SK-N-SH treated with all-trans-retinoic acid at 6 μM for 48 hours (cell line): ENCODE results near the gene COG1.

Experiments
- ESRRG ChIP-seq: fragments of 250-450 bp; sonication (Bioruptor Pico); IDR thresholded peaks from 2 replicates; pipeline ENCODE4 v1.6.1; 2021; ENCODE audit warnings: mild to moderate bottlenecking
- ZFP3 ChIP-seq: fragments of 250-450 bp; sonication (Bioruptor Pico); IDR thresholded peaks from 2 replicates; pipeline ENCODE4 v1.5.0; 2020; ENCODE audit warnings: mild to moderate bottlenecking, moderate library complexity
- ZNF565 ChIP-seq: fragments of 450-650 bp; formaldehyde crosslinking; conservative IDR thresholded peaks from 2 replicates; pipeline ENCODE4 v1.5.0; 2020; ENCODE audit warnings: low read depth, mild to moderate bottlenecking, moderate library complexity

- TF ChIP-seq ZFP3 (CRISPR knock-in tag) (no peak), ZNF565 (no peak), ESRRG (CRISPR knock-in tag) (no peak)
These were observed 35.3 kb upstream of the COG1 start for GRCh38 chr17:73157521-73157890.
